ENCODE data around the gene RELB. TPM values are rescaled to one million over a fixed set of nuclear protein-coding genes. Genes with fewer than 3 reads are reported as not detected.
A peak's percentile ranks its signal among the peaks of the same experiment; 100 is the strongest.

The RELB gene
- total RNA-seq, 5 donors from 2014 or later (not counting 1 experiment from before 2014, with no cell fraction given), result 29.4 to 65.5 (median 40.4) TPM

- DNase-seq, result no peak
- ChIA-PET POLR2A (interaction anchor here in 1 of 2 donors (0.7 kb wide), 1 partner anchor 14 kb away, joined by 3 read pairs; no protein-coding TSS in a partner anchor), CTCF (no interaction called here)
- Mint-ChIP-seq H3K27me3 (no peaks in the 10 kb centered on the region), H3K4me1 (peaks cover 0 to 8% (median 2%) of the 10 kb centered on the region in 3 donors), H3K36me3 (peaks cover 25% of the 10 kb centered on the region), H3K27ac (peak overlapping the region in 1 of 2 donors; percentile 36), H3K4me3 (no peak overlapping the region), H3K9me3 (no peaks in the 10 kb centered on the region)
- Histone ChIP-seq H3K36me3 (ENCODE audit: control insufficient read depth in 2 of 2, extremely low read depth in 1 of 2, insufficient read depth in 1 of 2, low read length in 1 of 2) (peaks cover 19 to 39% of the 10 kb centered on the region in 2 donors), H3K4me1 (ENCODE audit: control insufficient read depth in 1 of 2, extremely low read depth in 1 of 2, insufficient read depth in 2 of 2, low read length in 2 of 2) (peaks cover 0 to under 1% of the 10 kb centered on the region in 2 experiments), H3K9me3 (no peaks in the 10 kb centered on the region), H3K27me3 (replicated peaks in 1 of 2; ENCODE audit: control insufficient read depth in 2 of 2, extremely low read depth in 1 of 2, insufficient read depth in 2 of 2, low read length in 1 of 2) (no peaks in the 10 kb centered on the region), H3K4me3 (ENCODE audit: control insufficient read depth in 1 of 2, extremely low read depth in 1 of 2, low read length in 1 of 2) (no peak overlapping the region), H3K27ac (ENCODE audit: low read length) (no peak overlapping the region)
- ATAC-seq (replicated peaks in 1 of 4), result peak in 1 of 4 experiments; percentile 1
- 97% methylated on average over 3 of the region's 6 CpGs for WGBS (ENCODE audit: insufficient coverage)
These were observed 9.0 kb downstream of the RELB start for GRCh38 chr19:45010306-45010705.

- no peak overlapping the region for H3K4me3 Mint-ChIP-seq
- Histone ChIP-seq H3K9me3 (no peaks in the 10 kb centered on the region), H3K4me3 (ENCODE audit: control insufficient read depth in 1 of 2, extremely low read depth in 1 of 2, low read length in 1 of 2) (no peak overlapping the region), H3K36me3 (ENCODE audit: control insufficient read depth in 2 of 2, extremely low read depth in 1 of 2, insufficient read depth in 1 of 2, low read length in 1 of 2) (peaks cover 18 to 32% of the 10 kb centered on the region in 2 donors), H3K4me1 (ENCODE audit: control insufficient read depth in 1 of 2, extremely low read depth in 1 of 2, insufficient read depth in 2 of 2, low read length in 2 of 2) (peaks cover 0 to 16% of the 10 kb centered on the region in 2 experiments), H3K27me3 (replicated peaks in 1 of 2; ENCODE audit: control insufficient read depth in 2 of 2, extremely low read depth in 1 of 2, insufficient read depth in 2 of 2, low read length in 1 of 2) (no peaks in the 10 kb centered on the region), H3K27ac (ENCODE audit: low read length) (no peak overlapping the region)
- H3K4me1 Mint-ChIP-seq, result peaks cover 6 to 11% (median 10%) of the 10 kb centered on the region in 3 donors
- H3K27me3 Mint-ChIP-seq, result no peaks in the 10 kb centered on the region
- DNase-seq (no peak), ATAC-seq (replicated peaks in 1 of 4) (no peak)
- POLR2A ChIA-PET, result interaction anchor here (0.6 to 0.7 kb wide), 2 partner anchors 9 to 13 kb away, joined by 6 read pairs; no protein-coding TSS in a partner anchor
- CTCF ChIA-PET, result no interaction called here
- peaks cover 16% of the 10 kb centered on the region for H3K36me3 Mint-ChIP-seq
- no peaks in the 10 kb centered on the region for H3K9me3 Mint-ChIP-seq
- over 99% methylated on average over 31 of the region's 42 CpGs for WGBS (ENCODE audit: insufficient coverage)
- H3K27ac Mint-ChIP-seq, result no peak overlapping the region
These were observed 10.7 kb downstream of the RELB start for GRCh38 chr19:45011959-45012358.

- peaks cover 7 to 14% (median 11%) of the 10 kb centered on the region in 3 donors for H3K4me1 Mint-ChIP-seq
- H3K4me1 ChIP-seq (ENCODE audit: control insufficient read depth in 1 of 2, extremely low read depth in 1 of 2, insufficient read depth in 2 of 2, low read length in 2 of 2), result peaks cover 0 to 20% of the 10 kb centered on the region in 2 experiments
- H3K27me3 ChIP-seq (replicated peaks in 1 of 2; ENCODE audit: control insufficient read depth in 2 of 2, extremely low read depth in 1 of 2, insufficient read depth in 2 of 2, low read length in 1 of 2), result no peaks in the 10 kb centered on the region
- POLR2A ChIA-PET, result interaction anchor here in 1 of 2 donors (0.5 kb wide), 1 partner anchor 461 kb away, joined by 3 read pairs; no protein-coding TSS in a partner anchor
- no peaks in the 10 kb centered on the region for H3K9me3 Mint-ChIP-seq
- WGBS (ENCODE audit: insufficient coverage), result 24% methylated on average over 5 of the region's 13 CpGs
- H3K27me3 Mint-ChIP-seq, result no peaks in the 10 kb centered on the region
- H3K4me3 Mint-ChIP-seq, result peak overlapping the region; percentile 10 to 65 (median 60)
- ATAC-seq (replicated peaks in 1 of 4) (peak; percentile 69 to 84 (median 74)), DNase-seq (peak; percentile 50 to 92 (median 74))
- H3K27ac Mint-ChIP-seq, result peak overlapping the region; percentile 87 to 89
- no peak overlapping the region for H3K4me3 ChIP-seq (ENCODE audit: control insufficient read depth in 1 of 2, extremely low read depth in 1 of 2, low read length in 1 of 2)
- peaks cover 2 to 26% of the 10 kb centered on the region in 2 donors for H3K36me3 ChIP-seq (ENCODE audit: control insufficient read depth in 2 of 2, extremely low read depth in 1 of 2, insufficient read depth in 1 of 2, low read length in 1 of 2)
- H3K36me3 Mint-ChIP-seq, result peaks cover 21% of the 10 kb centered on the region
- H3K27ac ChIP-seq (ENCODE audit: low read length), result peak overlapping the region; percentile 87
- H3K9me3 ChIP-seq, result no peaks in the 10 kb centered on the region
- CTCF ChIA-PET, result interaction anchor here (0.5 to 1.4 kb wide), 5 partner anchors 10 to 1579 kb away, joined by 3 to 5 read pairs (median 3); partner anchors contain the start of gene CLASRP (in 1 of the 2)
These were observed 15.4 kb downstream of the RELB start for GRCh38 chr19:45016388-45017314.

- no peak for ATAC-seq (replicated peaks in 1 of 4)
- Histone ChIP-seq H3K4me3 (ENCODE audit: control insufficient read depth in 1 of 2, extremely low read depth in 1 of 2, low read length in 1 of 2) (no peak overlapping the region), H3K4me1 (ENCODE audit: control insufficient read depth in 1 of 2, extremely low read depth in 1 of 2, insufficient read depth in 2 of 2, low read length in 2 of 2) (peaks cover 0 to 20% of the 10 kb centered on the region in 2 experiments), H3K36me3 (ENCODE audit: control insufficient read depth in 2 of 2, extremely low read depth in 1 of 2, insufficient read depth in 1 of 2, low read length in 1 of 2) (peaks cover 5 to 16% of the 10 kb centered on the region in 2 donors), H3K27ac (ENCODE audit: low read length) (no peak overlapping the region), H3K27me3 (replicated peaks in 1 of 2; ENCODE audit: control insufficient read depth in 2 of 2, extremely low read depth in 1 of 2, insufficient read depth in 2 of 2, low read length in 1 of 2) (no peaks in the 10 kb centered on the region), H3K9me3 (no peaks in the 10 kb centered on the region)
- Mint-ChIP-seq H3K4me3 (no peak overlapping the region), H3K9me3 (no peaks in the 10 kb centered on the region), H3K36me3 (peaks cover 16% of the 10 kb centered on the region), H3K27ac (no peak overlapping the region), H3K4me1 (peaks cover 7 to 14% (median 11%) of the 10 kb centered on the region in 3 donors), H3K27me3 (no peaks in the 10 kb centered on the region)
- POLR2A ChIA-PET, result no interaction called here
- DNase-seq, result no peak
- CTCF ChIA-PET, result no interaction called here
- no CpG with 5 or more reads among the region's 2 CpGs for WGBS (ENCODE audit: insufficient coverage)
These were observed 17.9 kb downstream of the RELB start for GRCh38 chr19:45019187-45019586.

GRCh38 chr19:45020071-45020470, 18.8 kb downstream of the RELB start:
- Mint-ChIP-seq H3K4me3 (no peak overlapping the region), H3K27ac (no peak overlapping the region), H3K9me3 (no peaks in the 10 kb centered on the region), H3K4me1 (peaks cover 7 to 14% (median 11%) of the 10 kb centered on the region in 3 donors), H3K27me3 (no peaks in the 10 kb centered on the region), H3K36me3 (peaks cover 14% of the 10 kb centered on the region)
- no peak for ATAC-seq (replicated peaks in 1 of 4)
- no peaks in the 10 kb centered on the region for H3K27me3 ChIP-seq (replicated peaks in 1 of 2; ENCODE audit: control insufficient read depth in 2 of 2, extremely low read depth in 1 of 2, insufficient read depth in 2 of 2, low read length in 1 of 2)
- no peaks in the 10 kb centered on the region for H3K9me3 ChIP-seq
- DNase-seq, result no peak
- WGBS (ENCODE audit: insufficient coverage), result no CpG with 5 or more reads among the region's 3 CpGs
- POLR2A ChIA-PET, result interaction anchor here in 1 of 2 donors (0.7 kb wide), 1 partner anchor 594 kb away, joined by 6 read pairs; no protein-coding TSS in a partner anchor
- no peak overlapping the region for H3K4me3 ChIP-seq (ENCODE audit: control insufficient read depth in 1 of 2, extremely low read depth in 1 of 2, low read length in 1 of 2)
- CTCF ChIA-PET, result no interaction called here
- H3K36me3 ChIP-seq (ENCODE audit: control insufficient read depth in 2 of 2, extremely low read depth in 1 of 2, insufficient read depth in 1 of 2, low read length in 1 of 2), result peaks cover 5 to 15% of the 10 kb centered on the region in 2 donors
- H3K4me1 ChIP-seq (ENCODE audit: control insufficient read depth in 1 of 2, extremely low read depth in 1 of 2, insufficient read depth in 2 of 2, low read length in 2 of 2), result peaks cover 0 to 20% of the 10 kb centered on the region in 2 experiments
- no peak overlapping the region for H3K27ac ChIP-seq (ENCODE audit: low read length)

GRCh38 chr19:45021971-45022370, 20.7 kb downstream of the RELB start:
- peak in 1 of 4 experiments; percentile 20 for ATAC-seq (replicated peaks in 1 of 4)
- Histone ChIP-seq H3K27me3 (replicated peaks in 1 of 2; ENCODE audit: control insufficient read depth in 2 of 2, extremely low read depth in 1 of 2, insufficient read depth in 2 of 2, low read length in 1 of 2) (no peaks in the 10 kb centered on the region), H3K9me3 (no peaks in the 10 kb centered on the region), H3K27ac (ENCODE audit: low read length) (no peak overlapping the region), H3K36me3 (ENCODE audit: control insufficient read depth in 2 of 2, extremely low read depth in 1 of 2, insufficient read depth in 1 of 2, low read length in 1 of 2) (peaks cover 15 to 23% of the 10 kb centered on the region in 2 donors), H3K4me1 (ENCODE audit: control insufficient read depth in 1 of 2, extremely low read depth in 1 of 2, insufficient read depth in 2 of 2, low read length in 2 of 2) (peaks cover 0 to 4% of the 10 kb centered on the region in 2 experiments), H3K4me3 (ENCODE audit: control insufficient read depth in 1 of 2, extremely low read depth in 1 of 2, low read length in 1 of 2) (no peak overlapping the region)
- Mint-ChIP-seq H3K9me3 (no peaks in the 10 kb centered on the region), H3K27me3 (no peaks in the 10 kb centered on the region), H3K4me3 (no peak overlapping the region), H3K4me1 (peaks cover 1 to 4% (median 2%) of the 10 kb centered on the region in 3 donors), H3K27ac (no peak overlapping the region), H3K36me3 (peaks cover 17% of the 10 kb centered on the region)
- POLR2A ChIA-PET, result interaction anchor here in 1 of 2 donors (0.6 kb wide), 1 partner anchor 104 kb away, joined by 4 read pairs; no protein-coding TSS in a partner anchor
- CTCF ChIA-PET, result interaction anchor here in 1 of 2 donors (0.5 kb wide), 1 partner anchor 15 kb away, joined by 7 read pairs; no protein-coding TSS in a partner anchor
- no peak for DNase-seq
- 96% methylated on average over 11 of the region's 14 CpGs for WGBS (ENCODE audit: insufficient coverage)
